SJCRH30 (cell line): ENCODE data around the gene E2F1. TPM values are rescaled to one million over a fixed set of nuclear protein-coding genes. Genes with fewer than 3 reads are reported as not detected.

Experiments used
- DNase-seq, 2 experiments: peaks; one replicate each; pipeline ENCODE4 v3.0.0-alpha.2; 2015 to 2020
- H3K27ac ChIP-seq: fragments of 250-450 bp; sonication (Bioruptor Pico); 2 replicates; pipeline ENCODE4 v1.5.1; 2020; ENCODE audit warnings: mild to moderate bottlenecking, moderate library complexity
- H3K27me3 ChIP-seq: fragments of 250-450 bp; sonication (Bioruptor Pico); 2 replicates; pipeline ENCODE4 v1.5.1; 2020; ENCODE audit warnings: mild to moderate bottlenecking, moderate library complexity
- H3K36me3 ChIP-seq: fragments of 250-450 bp; sonication (Bioruptor Pico); 2 replicates; pipeline ENCODE4 v1.5.1; 2020; ENCODE audit warnings: mild to moderate bottlenecking, moderate library complexity
- H3K4me1 ChIP-seq: fragments of 250-450 bp; sonication (Bioruptor Pico); 2 replicates; pipeline ENCODE4 v1.5.1; 2020; ENCODE audit warnings: mild to moderate bottlenecking, moderate library complexity
- H3K4me3 ChIP-seq: fragments of 250-450 bp; sonication (Bioruptor Pico); 2 replicates; pipeline ENCODE4 v1.5.1; 2020; ENCODE audit warnings: mild to moderate bottlenecking, moderate library complexity
- H3K9me3 ChIP-seq: fragments of 250-450 bp; sonication (Bioruptor Pico); replicated peaks from 2 replicates; pipeline ENCODE4 v1.5.1; 2020; ENCODE audit warnings: mild to moderate bottlenecking, moderate library complexity
- total RNA-seq: library from RNA; depleted of rRNA; stranded (reverse); fragments of >200 nt; shearing (Covaris generic); gene quantifications from 2 replicates; pipeline ENCODE4 v1.2.3, GENCODE V29; 2014

Gene E2F1
- total RNA-seq, 1 experiment from 2014 or later: 112 TPM

DNA sequence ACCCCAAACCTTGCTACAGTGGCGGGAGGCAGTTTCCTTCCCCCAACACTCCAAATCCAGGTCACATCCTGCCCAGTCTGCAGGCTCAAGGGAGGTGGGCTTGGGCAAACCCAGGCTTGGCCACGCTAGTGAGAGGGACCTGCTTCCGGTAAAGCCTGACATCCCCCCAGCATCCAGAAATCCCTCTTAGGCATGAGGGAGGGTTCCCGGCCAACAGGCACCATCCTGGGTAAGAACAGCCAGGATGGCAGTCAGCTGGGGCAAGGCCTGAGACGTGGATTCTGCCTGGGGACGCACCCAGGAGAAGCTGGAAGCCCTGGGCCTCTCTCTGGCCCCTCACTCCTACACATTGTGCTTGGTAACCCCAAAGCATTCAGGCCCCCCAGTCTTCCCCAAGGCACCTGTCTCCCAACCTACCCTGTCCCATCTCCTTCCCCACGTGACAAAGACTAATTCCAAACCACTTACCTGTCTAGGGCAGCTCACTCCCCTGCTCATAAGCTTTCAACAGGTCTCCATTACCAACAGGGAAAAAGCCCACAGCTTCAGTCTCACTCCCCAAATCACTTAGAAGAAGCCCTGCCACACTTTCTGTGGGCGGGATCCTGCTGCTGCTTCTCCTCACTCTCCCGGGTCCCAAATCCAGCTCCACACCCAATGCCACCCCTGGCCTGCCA is 22.0 kb downstream of the E2F1 start:
- Histone ChIP-seq H3K27me3 (no peaks in the 10 kb centered on the region), H3K4me1 (peaks cover 4% of the 10 kb centered on the region; the same call in 1 of the 2 replicates), H3K4me3 (peak overlapping the region; percentile 74), H3K36me3 (peaks cover 18% of the 10 kb centered on the region), H3K27ac (peak overlapping the region; percentile 57), H3K9me3 (no peaks in the 10 kb centered on the region)
- DNase-seq: peak in 1 of 2 experiments; percentile 49

DNA sequence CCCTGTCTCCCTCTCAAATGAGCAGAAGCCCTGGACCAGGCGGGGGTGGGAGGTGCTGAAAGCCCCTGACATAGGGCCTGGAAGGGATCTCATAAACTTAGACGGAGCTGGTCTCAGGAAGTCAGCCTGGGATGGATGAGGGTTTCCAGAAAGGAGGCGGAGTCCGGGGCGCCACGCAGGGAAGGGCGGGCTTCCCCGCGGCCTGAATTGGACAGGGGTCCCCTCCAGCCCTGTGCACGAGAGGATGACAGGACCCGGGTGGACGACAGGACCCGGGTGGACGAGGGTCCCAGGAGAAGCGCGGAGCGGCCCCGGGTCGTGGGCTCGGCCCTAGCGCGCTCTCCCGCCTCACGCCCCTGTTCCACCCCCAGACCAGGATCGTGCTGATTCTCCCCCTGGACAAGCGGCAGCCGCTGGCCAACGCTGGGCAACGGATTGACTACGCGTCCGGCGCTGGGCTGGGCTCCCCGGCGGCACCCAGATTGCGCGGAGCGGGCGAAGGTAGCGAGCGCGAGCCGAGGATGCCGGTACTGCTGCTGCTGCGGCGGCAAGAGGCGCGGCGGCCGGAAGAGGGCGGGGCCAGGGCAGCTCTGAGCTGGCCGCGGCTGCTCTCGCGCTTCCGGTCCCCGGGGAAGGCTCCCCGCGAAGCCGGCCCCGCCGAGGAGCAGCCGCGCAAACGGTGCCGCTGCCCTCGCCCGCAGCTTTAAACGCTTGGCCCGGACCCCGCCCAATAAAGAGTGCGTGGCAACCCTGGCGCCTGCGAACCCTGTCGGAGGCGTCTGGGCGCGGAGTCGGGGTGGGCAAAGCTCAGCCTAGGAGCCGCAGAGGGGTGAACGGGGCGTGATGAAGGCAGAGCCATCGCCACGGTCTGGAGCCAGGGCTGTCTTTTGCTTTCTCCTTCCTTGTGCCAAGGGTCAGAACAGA is 22.8 kb downstream of the E2F1 start:
- no peaks in the 10 kb centered on the region for H3K27me3 ChIP-seq
- peaks cover 13% of the 10 kb centered on the region for H3K36me3 ChIP-seq
- no peaks in the 10 kb centered on the region for H3K9me3 ChIP-seq
- DNase-seq: peak; percentile 87
- peak overlapping the region; percentile 57 for H3K27ac ChIP-seq
- peak overlapping the region; percentile 74 for H3K4me3 ChIP-seq
- H3K4me1 ChIP-seq: peaks cover 4% of the 10 kb centered on the region; the same call in 1 of the 2 replicates

DNA sequence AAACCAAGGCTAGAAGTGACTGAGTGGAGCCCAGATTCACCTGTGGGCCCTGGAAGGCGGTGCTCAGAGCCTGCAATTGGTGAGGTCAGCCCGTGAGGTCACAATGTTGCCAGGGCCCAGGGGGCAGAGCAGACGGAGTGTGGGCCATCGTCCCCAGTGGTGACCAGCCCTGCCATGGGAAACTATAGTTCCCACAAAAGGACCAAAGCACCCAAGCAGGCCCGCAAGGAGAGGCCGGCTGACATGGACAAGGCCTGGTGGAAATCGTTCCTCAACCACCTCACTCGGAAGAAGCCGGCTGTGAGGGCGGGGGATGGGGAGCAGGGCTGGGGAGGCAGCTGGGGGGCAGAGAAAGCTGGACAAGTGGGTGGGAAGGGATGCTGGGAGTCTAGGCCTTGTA is 24.0 kb downstream of the E2F1 start, which contains the start of gene C20orf144:
C20orf144 (plus strand) TSS at position 156 of the 400 bp plus-strand sequence; CDS start at position 175, 19 bp downstream.
- Histone ChIP-seq H3K4me1 (peaks cover 4% of the 10 kb centered on the region; the same call in 1 of the 2 replicates), H3K27ac (peak within 1 kb of the TSS; percentile 57; the same call in 1 of the 2 replicates), H3K27me3 (no peaks in the 10 kb centered on the region), H3K9me3 (no peaks in the 10 kb centered on the region), H3K36me3 (peaks cover 4% of the 10 kb centered on the region; the same call in 1 of the 2 replicates), H3K4me3 (peak within 1 kb of the TSS; percentile 74)
- no peak for DNase-seq

DNA sequence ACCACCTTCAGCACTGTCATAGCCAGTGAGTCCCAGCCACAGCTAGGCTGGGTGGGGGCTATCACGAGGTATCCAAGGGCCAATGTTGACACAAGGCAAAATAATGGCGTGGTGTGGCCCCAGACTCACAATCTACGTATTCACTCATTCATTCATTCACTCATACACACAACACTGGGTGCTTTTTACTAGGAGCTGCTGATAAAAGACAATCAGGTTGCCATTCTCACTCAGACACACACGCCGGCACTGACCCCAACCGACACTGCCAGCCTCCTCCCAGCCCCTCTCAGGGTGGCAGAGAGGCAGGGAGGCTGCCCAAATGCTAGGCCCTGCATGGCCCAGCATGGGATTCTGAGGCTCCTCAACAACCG is 25.5 kb downstream of the E2F1 start:
- H3K9me3 ChIP-seq: no peaks in the 10 kb centered on the region
- peaks cover 4% of the 10 kb centered on the region; the same call in 1 of the 2 replicates for H3K4me1 ChIP-seq
- no peak overlapping the region for H3K27ac ChIP-seq
- H3K4me3 ChIP-seq: no peak overlapping the region
- no peaks in the 10 kb centered on the region for H3K27me3 ChIP-seq
- DNase-seq: no peak
- peaks cover 5% of the 10 kb centered on the region; the same call in 1 of the 2 replicates for H3K36me3 ChIP-seq

DNA sequence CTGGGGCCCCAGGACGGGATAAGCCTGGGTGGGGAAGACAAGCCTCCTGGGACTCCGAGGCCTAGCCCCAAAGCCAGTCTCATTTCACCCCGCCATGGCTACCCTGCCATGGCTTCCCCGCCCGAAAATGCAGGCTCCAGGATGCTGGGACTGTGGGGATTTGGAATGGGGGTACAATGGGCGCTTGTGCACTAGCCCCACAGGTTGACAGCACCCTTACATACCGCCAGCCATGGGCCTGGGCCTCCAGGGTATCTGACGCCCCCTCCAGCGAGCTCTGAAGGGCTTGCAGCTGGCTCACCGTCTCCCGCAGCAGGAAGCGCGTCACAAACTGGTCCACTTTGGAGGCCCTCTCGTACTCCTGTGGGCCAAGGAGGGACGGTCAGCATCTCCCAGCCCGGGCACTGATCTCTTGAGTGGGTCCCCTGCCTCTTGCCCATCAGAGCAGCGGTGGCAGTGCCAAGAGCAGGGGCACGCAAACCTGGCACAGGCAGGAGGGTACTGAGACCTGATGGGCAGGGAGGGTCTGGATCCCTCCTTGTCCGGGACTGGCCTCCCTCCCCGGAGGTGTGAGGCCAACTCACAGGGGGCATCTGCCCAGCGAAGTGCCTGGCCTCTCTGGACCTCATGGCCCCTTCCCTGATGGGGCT is 26.0 kb downstream of the E2F1 start:
- peaks cover 5% of the 10 kb centered on the region; the same call in 1 of the 2 replicates for H3K36me3 ChIP-seq
- H3K4me1 ChIP-seq: peaks cover 4% of the 10 kb centered on the region; the same call in 1 of the 2 replicates
- H3K4me3 ChIP-seq: no peak overlapping the region
- no peaks in the 10 kb centered on the region for H3K27me3 ChIP-seq
- H3K27ac ChIP-seq: no peak overlapping the region
- no peak for DNase-seq
- H3K9me3 ChIP-seq: no peaks in the 10 kb centered on the region

DNA sequence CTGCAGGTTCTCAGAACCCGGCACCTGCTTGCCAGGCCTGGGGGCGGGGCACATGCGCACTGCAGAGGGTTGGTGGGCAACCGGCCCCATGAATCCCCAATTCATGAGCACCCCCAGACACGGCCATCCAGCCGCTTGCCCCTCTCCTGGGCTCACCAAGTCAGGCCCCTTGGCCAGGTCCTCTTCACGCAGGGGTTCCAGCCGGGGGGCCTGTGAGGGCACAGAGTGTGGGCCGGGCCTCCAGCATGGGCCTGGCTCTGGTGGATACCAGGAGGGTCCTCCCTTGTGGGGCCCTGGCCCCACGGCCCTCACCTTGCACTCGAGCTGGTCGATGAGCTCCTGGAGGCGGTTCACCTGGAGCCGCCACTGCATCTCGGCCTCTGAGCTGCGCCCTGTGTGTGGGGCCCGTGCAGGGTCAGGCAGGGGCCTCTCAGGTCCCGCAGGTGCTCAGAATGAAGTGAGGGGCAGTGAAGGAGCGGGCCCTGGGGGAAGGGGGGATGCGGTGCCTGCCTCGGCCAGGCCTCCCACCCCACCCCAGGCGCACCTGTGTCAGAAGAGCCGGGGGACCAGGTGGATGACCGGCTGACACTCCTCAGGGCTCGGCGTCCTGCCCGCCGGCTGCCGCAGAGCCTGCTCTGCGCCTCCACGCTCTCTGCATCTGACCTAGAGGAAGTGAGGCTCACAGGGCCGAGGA is 26.7 kb downstream of the E2F1 start:
- Histone ChIP-seq H3K9me3 (no peaks in the 10 kb centered on the region), H3K27me3 (no peaks in the 10 kb centered on the region), H3K36me3 (peaks cover 5% of the 10 kb centered on the region; the same call in 1 of the 2 replicates), H3K4me1 (peaks cover 4% of the 10 kb centered on the region; the same call in 1 of the 2 replicates), H3K27ac (no peak overlapping the region), H3K4me3 (no peak overlapping the region)
- DNase-seq: no peak

DNA sequence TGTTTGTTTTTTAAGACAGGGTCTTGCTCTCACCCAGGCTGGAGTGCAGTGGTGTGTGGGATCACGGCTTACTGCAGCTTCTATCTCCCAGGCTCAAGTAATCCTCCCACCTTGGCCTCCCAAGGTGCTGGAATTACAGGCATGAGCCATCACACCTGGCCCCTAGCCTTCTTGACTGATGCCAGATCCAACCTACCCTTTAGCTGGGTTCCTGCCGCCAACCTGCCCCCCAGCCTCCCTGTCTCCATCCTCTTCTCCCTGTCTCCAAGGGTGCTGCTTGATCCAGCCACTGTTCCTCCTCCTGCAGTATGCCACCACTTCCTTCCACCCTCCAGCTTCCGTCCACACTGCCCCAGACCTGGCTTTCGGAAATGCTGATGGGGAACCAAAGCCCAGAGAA is 27.3 kb downstream of the E2F1 start:
- Histone ChIP-seq H3K27me3 (no peaks in the 10 kb centered on the region), H3K36me3 (peaks cover 5% of the 10 kb centered on the region; the same call in 1 of the 2 replicates), H3K27ac (no peak overlapping the region), H3K4me1 (no peaks in the 10 kb centered on the region), H3K9me3 (no peaks in the 10 kb centered on the region), H3K4me3 (no peak overlapping the region)
- DNase-seq: no peak

DNA sequence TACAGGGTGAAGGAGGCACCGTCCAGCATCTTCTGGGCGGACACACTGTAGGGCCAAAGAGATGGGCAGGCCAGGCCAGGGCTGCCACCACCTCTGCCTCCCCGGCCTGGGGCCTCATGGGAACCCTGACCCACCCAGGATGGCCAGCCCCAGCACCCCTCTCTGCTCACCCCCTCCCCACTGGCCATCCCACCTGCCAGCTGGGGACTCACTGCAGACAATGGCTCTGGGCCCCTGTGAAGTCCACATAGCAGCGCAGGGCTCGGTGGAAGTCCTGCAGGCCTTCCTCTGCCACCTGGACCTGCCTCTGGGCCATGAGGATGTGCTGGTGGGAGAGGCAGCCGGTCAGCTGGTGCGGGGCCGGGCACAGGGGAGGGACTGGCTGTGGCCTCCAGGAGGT is 27.7 kb downstream of the E2F1 start:
- Histone ChIP-seq H3K4me1 (no peaks in the 10 kb centered on the region), H3K27ac (no peak overlapping the region), H3K4me3 (no peak overlapping the region), H3K27me3 (no peaks in the 10 kb centered on the region), H3K36me3 (peaks cover 5% of the 10 kb centered on the region; the same call in 1 of the 2 replicates), H3K9me3 (no peaks in the 10 kb centered on the region)
- no peak for DNase-seq

DNA sequence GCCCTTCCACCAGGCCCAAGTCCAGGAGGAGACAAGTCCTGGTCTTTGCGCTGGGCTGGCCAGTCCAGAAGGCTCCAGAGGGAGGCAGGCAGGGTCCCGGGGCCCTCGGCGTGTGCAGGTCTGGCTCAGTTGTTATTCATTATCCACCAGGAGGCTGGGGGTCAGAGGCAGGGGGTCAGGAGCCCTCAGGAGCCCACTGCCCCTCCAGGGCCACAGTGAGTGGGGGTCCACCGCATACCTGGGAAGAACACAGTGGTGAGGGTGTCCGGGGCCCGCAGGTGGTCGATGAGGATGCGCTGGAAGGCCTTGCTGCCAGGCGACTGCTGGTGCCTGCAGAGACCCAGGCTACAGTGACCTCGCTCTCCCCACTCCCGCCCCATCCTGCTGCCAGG is 28.5 kb downstream of the E2F1 start:
- no peak for DNase-seq
- no peaks in the 10 kb centered on the region for H3K4me1 ChIP-seq
- peaks cover 5% of the 10 kb centered on the region; the same call in 1 of the 2 replicates for H3K36me3 ChIP-seq
- H3K4me3 ChIP-seq: no peak overlapping the region
- no peak overlapping the region for H3K27ac ChIP-seq
- no peaks in the 10 kb centered on the region for H3K9me3 ChIP-seq
- H3K27me3 ChIP-seq: no peaks in the 10 kb centered on the region

DNA sequence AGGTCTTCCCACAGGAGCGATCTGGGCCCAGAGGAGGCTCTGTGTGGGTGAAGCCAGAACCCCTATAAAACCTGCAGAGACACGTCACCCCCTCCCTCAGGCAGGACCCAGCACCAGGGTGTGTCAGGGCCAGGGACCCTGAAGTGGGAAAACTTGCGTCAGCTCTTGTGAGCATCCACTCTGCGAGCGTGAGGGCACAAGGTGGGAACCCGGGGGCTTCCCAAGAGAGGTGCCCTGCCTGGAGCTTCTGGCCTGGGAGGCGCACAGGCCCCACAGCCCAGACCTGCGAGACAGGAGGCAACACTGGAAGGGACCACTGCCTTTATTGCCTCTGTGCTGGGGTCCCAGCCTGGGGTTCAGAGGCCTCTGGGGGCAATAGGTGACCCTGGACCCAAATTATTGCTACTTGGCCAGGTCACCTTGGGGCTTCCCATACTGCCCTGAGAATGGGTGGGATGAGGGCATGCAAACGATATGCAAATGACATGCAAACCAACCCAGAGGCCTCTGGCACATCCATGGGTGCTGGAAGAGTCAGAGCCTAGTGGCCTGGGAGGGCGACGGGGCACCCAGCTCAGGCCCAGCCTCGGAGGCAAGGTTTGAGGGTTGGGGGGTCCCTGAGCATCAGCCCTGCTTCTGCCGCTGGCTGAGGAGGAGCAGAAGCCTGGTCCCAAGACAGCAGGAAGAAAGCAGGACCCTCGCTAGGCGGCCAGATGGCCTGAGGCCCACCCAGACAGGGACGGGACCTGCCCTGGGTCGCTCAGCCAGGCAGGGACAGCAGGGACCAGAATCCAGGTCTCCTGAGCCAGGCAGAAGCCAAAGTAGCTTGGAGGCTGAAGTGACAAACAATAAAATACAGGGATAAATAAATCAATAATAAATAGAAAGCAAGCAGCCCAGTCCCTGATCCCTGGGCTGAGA is 29.1 kb downstream of the E2F1 start:
- Histone ChIP-seq H3K27ac (no peak overlapping the region), H3K36me3 (peaks cover 5% of the 10 kb centered on the region; the same call in 1 of the 2 replicates), H3K27me3 (no peaks in the 10 kb centered on the region), H3K4me3 (no peak overlapping the region), H3K9me3 (no peaks in the 10 kb centered on the region), H3K4me1 (no peaks in the 10 kb centered on the region)
- DNase-seq: no peak

DNA sequence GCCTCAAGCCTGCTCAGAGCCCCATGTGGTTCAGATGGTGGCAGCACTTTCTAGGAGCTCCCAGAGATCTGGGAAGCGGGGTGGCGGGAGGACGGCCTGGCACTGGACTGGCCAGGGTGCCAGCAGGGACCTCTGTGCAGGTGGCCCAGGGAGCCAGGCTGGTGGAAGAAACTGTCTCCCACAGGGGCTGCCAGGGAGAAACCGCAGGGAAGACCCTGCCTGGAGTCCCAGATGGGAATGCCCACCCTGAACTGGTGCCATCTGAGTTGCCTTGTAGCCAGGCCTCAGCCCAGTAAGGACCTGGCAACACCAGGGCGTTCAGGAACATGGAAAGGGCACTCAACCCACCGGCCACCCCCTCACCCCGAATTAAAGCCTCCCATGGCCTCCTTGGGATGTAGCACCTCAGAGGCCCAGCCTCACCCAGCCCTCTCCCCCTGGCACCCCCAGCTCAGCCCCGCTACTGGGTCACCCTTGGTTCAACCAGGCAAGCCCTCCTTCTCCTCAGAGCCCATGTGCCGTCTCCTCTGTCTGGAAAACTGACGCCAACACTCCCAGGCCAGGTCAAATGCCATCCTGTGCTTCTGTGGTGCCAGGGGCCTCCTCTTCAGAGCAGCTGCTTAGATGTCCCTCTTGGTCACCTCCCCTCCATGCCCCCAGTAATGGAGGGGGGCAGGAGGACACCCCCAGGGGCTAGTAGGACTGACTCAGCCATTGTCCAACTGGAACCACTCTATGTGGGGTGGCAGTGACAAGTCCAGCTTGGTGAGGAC is 30.0 kb downstream of the E2F1 start:
- Histone ChIP-seq H3K4me1 (no peaks in the 10 kb centered on the region), H3K36me3 (peaks cover 5% of the 10 kb centered on the region; the same call in 1 of the 2 replicates), H3K27ac (no peak overlapping the region), H3K4me3 (no peak overlapping the region), H3K27me3 (no peaks in the 10 kb centered on the region), H3K9me3 (no peaks in the 10 kb centered on the region)
- DNase-seq: peak in 1 of 2 experiments; percentile 8

DNA sequence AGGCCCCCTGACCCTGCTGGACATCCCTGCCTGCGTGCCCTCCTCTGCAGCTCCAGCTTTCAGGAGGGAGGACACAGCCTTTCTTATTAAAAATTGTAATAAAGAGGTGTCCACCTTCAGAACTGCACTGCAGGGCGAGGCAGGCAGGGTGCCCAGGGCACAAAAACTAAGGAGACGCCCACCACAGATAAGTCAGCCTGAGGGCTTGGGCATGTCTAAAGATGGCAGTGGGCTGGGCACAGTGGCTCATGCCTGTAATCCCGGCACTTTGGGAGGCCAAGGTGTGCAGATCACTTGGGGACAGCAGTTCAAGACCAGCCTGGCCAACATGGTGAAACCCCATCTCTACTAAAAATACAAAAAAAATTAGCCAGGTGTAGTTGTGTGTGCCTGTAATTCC is 31.0 kb downstream of the E2F1 start:
- H3K27me3 ChIP-seq: no peaks in the 10 kb centered on the region
- DNase-seq: no peak
- no peak overlapping the region for H3K27ac ChIP-seq
- H3K36me3 ChIP-seq: peaks cover 5% of the 10 kb centered on the region; the same call in 1 of the 2 replicates
- H3K4me1 ChIP-seq: no peaks in the 10 kb centered on the region
- H3K9me3 ChIP-seq: no peaks in the 10 kb centered on the region
- H3K4me3 ChIP-seq: no peak overlapping the region
